PC-3 (cell line): ENCODE results near the gene GET3.

Experiments used
- EZH2 ChIP-seq: fragments of 300-600 bp; sonication (generic); IDR thresholded peaks from one replicate; pipeline ENCODE4 v1.6.1; 2017; ENCODE audit warnings: antibody characterized with exemption, mild to moderate bottlenecking, low read length; ENCODE audit not compliant: unreplicated experiment
- EZH2phosphoT487 ChIP-seq: fragments of 300-600 bp; sonication (generic); IDR thresholded peaks from 2 replicates; pipeline ENCODE4 v1.6.1; 2018; ENCODE audit warnings: mild to moderate bottlenecking, antibody characterized with exemption, low read length, borderline replicate concordance
- TF ChIP-seq, protein P1 (sequence below): fragments of 300-600 bp; sonication (generic); conservative IDR thresholded peaks from 2 replicates; pipeline ENCODE4 v1.5.1; 2017; ENCODE audit warnings: antibody characterized with exemption, low read depth, mild to moderate bottlenecking, low read length

GRCh38 chr19:12789904-12790619 is 52.8 kb downstream of the GET3 start:
- no peak for TF ChIP-seq EZH2
- TF ChIP-seq, protein P1, sequence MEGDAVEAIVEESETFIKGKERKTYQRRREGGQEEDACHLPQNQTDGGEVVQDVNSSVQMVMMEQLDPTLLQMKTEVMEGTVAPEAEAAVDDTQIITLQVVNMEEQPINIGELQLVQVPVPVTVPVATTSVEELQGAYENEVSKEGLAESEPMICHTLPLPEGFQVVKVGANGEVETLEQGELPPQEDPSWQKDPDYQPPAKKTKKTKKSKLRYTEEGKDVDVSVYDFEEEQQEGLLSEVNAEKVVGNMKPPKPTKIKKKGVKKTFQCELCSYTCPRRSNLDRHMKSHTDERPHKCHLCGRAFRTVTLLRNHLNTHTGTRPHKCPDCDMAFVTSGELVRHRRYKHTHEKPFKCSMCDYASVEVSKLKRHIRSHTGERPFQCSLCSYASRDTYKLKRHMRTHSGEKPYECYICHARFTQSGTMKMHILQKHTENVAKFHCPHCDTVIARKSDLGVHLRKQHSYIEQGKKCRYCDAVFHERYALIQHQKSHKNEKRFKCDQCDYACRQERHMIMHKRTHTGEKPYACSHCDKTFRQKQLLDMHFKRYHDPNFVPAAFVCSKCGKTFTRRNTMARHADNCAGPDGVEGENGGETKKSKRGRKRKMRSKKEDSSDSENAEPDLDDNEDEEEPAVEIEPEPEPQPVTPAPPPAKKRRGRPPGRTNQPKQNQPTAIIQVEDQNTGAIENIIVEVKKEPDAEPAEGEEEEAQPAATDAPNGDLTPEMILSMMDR: no peak
- TF ChIP-seq EZH2phosphoT487: peak; percentile 90
